Fibroblast of villous mesenchyme (primary cell): ENCODE results near the gene TMEM229B. TPM values are rescaled to one million over a fixed set of nuclear protein-coding genes. Genes with fewer than 3 reads are reported as not detected.

ENCODE experiments used
- DNase-seq: peaks from one replicate; pipeline ENCODE4 v3.0.0-alpha.2; 2010; ENCODE audit warnings: low read depth
- H3K4me3 ChIP-seq: 2 replicates; pipeline ENCODE4 v1.5.1; 2011; ENCODE audit warnings: low read depth, mild to moderate bottlenecking, low read length
- CTCF ChIP-seq: IDR thresholded peaks from 2 replicates; pipeline ENCODE4 v1.5.1; 2012; ENCODE audit warnings: low read depth, mild to moderate bottlenecking, low read length; ENCODE audit not compliant: insufficient read depth
- total RNA-seq: library from RNA; depleted of rRNA; stranded (reverse); fragments of >200 nt; gene quantifications from 2 replicates; pipeline ENCODE4 v1.2.3, GENCODE V29; 2012

TMEM229B gene
- total RNA-seq, 1 donor: 0.43 TPM

- no peak for TF ChIP-seq CTCF
- no peak for DNase-seq
- no peak overlapping the region for H3K4me3 ChIP-seq
Observed at GRCh38 chr14:67524634-67524963, 36.1 kb upstream of the TMEM229B start.

- no peak for DNase-seq
- no peak overlapping the region for H3K4me3 ChIP-seq
Observed at GRCh38 chr14:67523764-67524633, 35.5 kb upstream of the TMEM229B start.

GRCh38 chr14:67522270-67522669, 33.7 kb upstream of the TMEM229B start:
- no peak for TF ChIP-seq CTCF
- no peak for DNase-seq
- no peak overlapping the region for H3K4me3 ChIP-seq

More at GRCh38 chr14:67523764-67524633, 35.5 kb upstream of the TMEM229B start:
- TF ChIP-seq CTCF: no peak

GRCh38 chr14:67520482-67520881, 32.0 kb upstream of the TMEM229B start:
- no peak overlapping the region for H3K4me3 ChIP-seq
- no peak for TF ChIP-seq CTCF
- DNase-seq: no peak

- no peak for DNase-seq
- no peak for TF ChIP-seq CTCF
- no peak overlapping the region for H3K4me3 ChIP-seq
Observed at GRCh38 chr14:67519406-67519805, 30.9 kb upstream of the TMEM229B start.

GRCh38 chr14:67517083-67517482, 28.6 kb upstream of the TMEM229B start:
- H3K4me3 ChIP-seq: no peak overlapping the region
- DNase-seq: no peak
- peak; percentile 8 for TF ChIP-seq CTCF

GRCh38 chr14:67516676-67517075, 28.2 kb upstream of the TMEM229B start:
- no peak for DNase-seq
- H3K4me3 ChIP-seq: no peak overlapping the region
- no peak for TF ChIP-seq CTCF
